GM12872 (cell line): ENCODE results near the gene ZNF688.

Experiments used
- TF ChIP-seq, protein P1 (sequence below): IDR thresholded peaks from 3 replicates; pipeline ENCODE4 v1.5.1; 2011; ENCODE audit warnings: low read depth, mild to moderate bottlenecking, low read length, moderate library complexity; ENCODE audit not compliant: insufficient read depth

ZNF688 gene

DNA sequence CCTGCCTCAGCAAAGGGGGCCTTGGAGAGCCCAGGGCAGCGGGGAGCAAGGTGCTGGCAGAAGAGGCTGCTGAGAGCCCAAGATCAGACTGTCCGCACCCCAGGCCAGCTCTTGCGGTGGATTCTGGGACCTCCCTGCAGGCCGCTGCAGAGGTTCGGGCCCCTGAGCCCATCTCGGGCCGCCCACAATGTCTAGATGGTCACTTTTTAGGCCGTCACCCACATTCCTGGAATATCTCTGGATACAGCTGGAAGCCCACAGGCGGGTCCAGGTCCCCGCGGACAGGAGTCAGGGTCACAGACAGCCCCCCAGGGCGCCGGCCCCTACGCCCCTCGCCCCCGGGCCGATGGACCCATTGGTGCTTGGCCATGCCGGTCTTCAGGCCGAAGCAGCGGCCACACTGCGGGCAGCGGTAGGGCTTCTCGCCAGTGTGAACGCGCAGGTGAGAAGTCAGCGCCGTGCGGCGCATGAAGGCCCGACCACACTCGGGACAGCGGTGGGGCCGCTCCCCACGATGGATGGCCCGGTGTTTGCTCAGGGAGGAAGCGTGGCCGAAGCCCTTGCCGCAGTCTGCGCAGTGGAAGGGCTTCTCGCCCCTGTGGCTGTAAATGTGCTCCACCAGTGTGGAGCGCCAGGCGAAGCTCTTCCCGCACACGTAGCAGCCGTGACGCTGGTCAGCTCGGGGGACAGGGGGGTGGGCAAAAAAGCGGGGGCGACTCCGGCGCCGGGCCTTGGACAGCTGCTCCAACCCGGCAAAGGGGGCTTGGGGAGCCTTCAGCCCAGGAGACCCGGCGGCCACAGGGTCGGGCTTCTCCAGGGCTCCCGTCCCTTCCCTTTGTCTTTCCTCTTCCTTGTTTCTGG lies 39.0 kb downstream of the ZNF688 start:
- TF ChIP-seq, protein P1, sequence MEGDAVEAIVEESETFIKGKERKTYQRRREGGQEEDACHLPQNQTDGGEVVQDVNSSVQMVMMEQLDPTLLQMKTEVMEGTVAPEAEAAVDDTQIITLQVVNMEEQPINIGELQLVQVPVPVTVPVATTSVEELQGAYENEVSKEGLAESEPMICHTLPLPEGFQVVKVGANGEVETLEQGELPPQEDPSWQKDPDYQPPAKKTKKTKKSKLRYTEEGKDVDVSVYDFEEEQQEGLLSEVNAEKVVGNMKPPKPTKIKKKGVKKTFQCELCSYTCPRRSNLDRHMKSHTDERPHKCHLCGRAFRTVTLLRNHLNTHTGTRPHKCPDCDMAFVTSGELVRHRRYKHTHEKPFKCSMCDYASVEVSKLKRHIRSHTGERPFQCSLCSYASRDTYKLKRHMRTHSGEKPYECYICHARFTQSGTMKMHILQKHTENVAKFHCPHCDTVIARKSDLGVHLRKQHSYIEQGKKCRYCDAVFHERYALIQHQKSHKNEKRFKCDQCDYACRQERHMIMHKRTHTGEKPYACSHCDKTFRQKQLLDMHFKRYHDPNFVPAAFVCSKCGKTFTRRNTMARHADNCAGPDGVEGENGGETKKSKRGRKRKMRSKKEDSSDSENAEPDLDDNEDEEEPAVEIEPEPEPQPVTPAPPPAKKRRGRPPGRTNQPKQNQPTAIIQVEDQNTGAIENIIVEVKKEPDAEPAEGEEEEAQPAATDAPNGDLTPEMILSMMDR: no peak

GRCh38 chr16:30530163-30531037 lies 41.1 kb downstream of the ZNF688 start:
- TF ChIP-seq, protein P1: no peak

DNA sequence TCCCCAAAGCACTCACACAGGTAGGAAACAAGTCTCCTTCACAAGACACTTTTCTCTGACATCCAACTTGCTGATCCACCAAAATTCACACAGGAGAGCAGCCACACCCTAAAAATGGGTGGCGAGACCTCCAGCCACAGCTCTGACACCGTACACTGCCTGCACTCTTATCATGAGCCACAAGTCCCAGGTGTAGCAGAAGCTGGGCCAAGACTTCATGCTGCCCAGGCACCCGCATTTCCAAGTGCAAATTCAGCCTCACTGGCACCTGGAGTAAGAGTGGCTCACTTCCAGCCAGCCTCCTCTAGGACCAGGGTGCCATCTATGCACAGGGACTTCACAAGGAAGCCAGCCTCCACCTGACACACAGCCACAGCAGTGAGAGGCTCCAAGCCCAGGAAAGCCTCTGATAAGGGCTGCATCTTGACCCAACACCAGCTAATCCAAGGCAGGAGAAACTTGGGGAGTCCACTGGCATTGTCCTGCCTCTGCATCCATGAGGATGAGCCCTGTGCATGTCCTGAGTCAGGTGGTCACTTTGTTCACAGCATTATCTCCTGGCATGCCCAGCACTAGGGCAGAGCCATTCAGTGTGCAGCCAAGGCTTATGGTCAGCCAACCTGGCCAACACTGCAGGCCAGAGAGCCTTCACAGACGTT lies 42.6 kb downstream of the ZNF688 start:
- TF ChIP-seq, protein P1: no peak

DNA sequence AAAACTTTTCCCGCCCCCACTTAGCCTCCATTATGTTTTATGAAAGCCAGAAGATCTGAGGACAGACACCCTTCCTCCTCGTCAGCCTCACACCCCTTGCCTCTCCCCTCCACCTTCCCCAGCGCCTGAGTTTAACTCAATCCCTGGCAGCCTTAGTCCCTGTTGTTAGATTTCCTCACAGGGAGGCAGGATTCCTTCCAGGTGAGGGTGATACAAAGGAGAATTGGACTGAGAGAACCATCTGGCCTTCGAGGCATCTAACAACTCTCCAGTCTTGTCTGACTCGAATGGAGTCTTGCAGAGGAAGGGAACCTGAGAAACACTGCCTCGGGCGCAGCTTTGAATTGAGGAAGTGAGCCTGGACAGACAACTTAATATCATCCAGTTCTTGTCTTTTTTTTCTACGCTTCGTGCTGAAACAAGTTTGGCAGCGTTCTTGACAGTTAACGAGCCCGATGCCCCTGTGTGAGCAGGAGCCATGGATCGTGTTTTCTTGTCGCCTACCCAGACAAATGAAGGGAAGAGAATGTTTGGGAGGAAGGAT lies 43.8 kb downstream of the ZNF688 start:
- TF ChIP-seq, protein P1: no peak

DNA sequence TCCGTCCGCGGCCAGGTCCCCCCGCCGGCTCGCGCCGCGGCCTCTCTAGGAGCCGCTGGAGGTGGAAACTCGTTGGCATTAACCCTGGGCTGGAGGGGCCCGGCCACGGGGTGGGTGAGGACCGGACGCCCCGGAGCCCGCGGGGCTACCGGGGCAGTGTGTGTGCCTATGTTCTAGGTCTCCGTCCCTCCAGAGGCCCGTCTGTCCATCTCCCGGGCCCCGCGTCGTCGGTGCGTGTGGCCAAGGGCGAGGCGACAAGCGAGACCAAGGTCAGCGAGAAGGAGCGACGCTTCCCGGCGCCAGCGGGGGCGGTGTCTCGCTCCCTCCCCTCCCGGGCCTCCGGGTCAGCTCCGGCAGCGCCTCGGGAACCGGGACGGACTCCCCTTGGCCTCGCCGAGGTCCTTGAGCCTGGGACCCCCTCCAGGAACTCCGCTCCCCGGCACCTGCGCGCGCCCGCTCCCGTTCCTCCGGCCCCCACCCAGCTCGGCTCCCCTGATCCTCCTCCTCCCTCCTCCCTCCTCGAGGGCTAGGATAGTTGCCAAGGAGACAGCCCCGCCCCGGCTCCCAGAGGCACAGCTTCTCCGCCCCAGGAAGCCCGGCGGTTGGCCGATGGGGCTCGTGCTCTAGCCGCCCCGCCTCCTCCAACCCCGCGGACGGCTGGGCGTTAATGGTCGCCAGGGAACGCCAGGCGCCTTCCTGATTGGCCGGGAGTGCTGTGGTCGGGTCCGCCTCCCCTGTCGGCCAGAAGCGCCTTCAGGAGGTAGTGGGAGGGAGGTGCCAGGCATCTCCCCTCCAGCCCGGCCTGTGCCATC lies 44.5 kb downstream of the ZNF688 start:
- TF ChIP-seq, protein P1: peak; percentile 56

DNA sequence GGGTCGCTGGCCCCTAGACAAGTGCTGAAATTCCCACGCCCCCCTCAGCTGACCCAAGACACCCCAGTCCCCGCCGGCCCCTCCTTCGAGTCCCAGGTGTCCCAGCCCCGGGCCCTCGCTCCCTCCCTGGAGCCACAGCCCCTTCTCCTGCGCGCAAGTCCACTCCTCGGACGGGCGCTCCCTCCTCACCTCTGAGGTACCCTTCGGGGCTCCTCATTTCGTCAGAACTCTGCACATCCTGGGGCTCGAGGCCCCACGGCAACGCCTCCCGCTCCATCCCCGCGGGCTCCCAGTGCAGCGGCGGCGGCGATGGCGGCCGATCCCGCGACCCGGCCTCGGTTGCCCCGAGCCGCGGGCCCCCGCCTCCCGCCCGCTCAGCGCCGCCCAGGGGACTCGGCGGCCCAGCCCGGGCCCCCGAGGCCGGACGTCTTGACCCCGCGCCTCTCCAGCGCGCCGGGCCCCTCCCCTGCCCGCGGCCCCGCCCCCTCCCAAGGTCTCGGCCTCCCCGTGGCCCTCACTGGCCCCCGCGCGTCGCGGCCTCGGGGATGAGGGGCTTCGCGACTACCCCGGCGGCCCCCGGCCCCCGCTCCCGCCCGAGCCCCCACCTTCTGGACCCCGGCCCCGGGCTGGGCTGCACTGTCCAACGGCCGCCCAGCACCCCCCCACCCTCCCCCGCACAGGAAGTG lies 45.2 kb downstream of the ZNF688 start, which contains the start of gene ZNF768:
TSS of gene ZNF768 (minus strand) at position 430 of the 686 bp plus-strand sequence. CDS start at position 277, 153 bp downstream.
- TF ChIP-seq, protein P1: no peak
